ENCODE results near the gene CRYGN.

- TF ChIP-seq CTCF (IDR thresholded peaks at IDR 0.05; ENCODE audit: borderline replicate concordance, extremely low read depth, low read length, poor library complexity, severe bottlenecking) (no peak), EZH2 (IDR thresholded peaks at IDR 0.05; ENCODE audit: borderline replicate concordance, low read depth, low read length, severe bottlenecking) (no peak)
These were observed 47.9 kb downstream of the CRYGN start for GRCh38 chr7:151392002-151392401.

All from DND-41 (cell line).